Subcutaneous adipose tissue (tissue), 4 donors: ENCODE results near the gene INSM1. TPM values are rescaled to one million over a fixed set of nuclear protein-coding genes. Genes with fewer than 3 reads are reported as not detected.

Experiments
- CTCF ChIP-seq: fragments of 450-650 bp; IDR thresholded peaks from one replicate; pipeline ENCODE4 v1.5.1; 2016; ENCODE audit warnings: low read depth, mild to moderate bottlenecking, control low read depth, antibody characterized with exemption, moderate library complexity
- total RNA-seq, 4 donors: library from RNA; depleted of rRNA; stranded (reverse); fragments of >200 nt; gene quantifications; one replicate each; pipeline ENCODE4 v1.1.0, GENCODE V29; 2016

The INSM1 gene
- total RNA-seq, 4 donors from 2014 or later: 0.17 TPM; not detected in 3

DNA sequence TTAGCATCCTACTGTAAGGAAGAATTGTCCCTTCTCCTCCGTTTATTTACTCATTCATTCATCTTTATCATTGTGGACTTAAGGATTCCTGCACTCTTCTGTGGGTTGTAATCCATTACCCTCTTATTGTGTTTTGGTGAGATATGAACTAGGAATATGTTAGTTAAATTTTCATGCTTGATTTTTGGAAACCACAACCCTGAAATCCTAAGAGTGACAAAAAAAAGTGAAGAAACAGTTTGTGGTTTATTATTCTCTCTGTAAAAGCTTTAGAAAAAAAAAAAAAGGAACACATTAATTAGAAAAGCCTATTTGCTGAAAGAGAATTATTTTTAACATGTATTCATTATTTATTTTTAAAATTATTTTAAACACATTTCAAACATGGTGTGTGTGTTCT is 36.7 kb upstream of the INSM1 start:
- no peak for TF ChIP-seq CTCF

GRCh38 chr20:20331817-20332216 is 36.1 kb upstream of the INSM1 start:
- TF ChIP-seq CTCF: no peak

- TF ChIP-seq CTCF: no peak
Measured at GRCh38 chr20:20333866-20334265, 34.0 kb upstream of the INSM1 start.

GRCh38 chr20:20334489-20334888 is 33.4 kb upstream of the INSM1 start:
- no peak for TF ChIP-seq CTCF

DNA sequence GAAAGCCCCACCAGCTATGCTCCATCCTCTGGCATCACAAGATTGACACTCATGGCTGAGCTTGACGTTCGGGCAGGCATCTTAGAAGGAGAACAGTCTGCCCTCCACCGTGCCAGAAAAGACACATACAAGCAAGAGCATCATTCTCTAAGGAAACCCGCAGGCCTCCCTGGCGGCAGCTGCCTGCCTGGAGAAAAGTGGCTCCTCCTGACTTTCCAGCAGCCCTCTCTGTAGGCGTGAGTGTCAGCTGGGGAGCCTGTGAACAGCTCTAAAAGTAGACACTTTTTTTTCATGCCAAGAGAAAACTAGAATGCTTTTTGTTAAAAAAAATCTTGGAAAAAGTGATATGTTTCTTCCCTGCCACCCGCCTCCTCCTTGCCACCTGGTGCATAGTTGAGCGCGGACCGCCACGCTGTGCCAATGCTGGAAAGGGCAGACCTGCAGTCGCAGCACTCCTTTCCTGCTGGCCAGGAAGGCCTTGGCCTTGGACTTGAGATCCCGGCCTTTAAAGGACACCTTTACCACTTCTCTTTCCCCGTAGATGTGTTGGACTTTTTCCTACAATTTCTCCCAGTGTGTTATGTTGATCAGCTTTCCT is 29.7 kb upstream of the INSM1 start:
- no peak for TF ChIP-seq CTCF

DNA sequence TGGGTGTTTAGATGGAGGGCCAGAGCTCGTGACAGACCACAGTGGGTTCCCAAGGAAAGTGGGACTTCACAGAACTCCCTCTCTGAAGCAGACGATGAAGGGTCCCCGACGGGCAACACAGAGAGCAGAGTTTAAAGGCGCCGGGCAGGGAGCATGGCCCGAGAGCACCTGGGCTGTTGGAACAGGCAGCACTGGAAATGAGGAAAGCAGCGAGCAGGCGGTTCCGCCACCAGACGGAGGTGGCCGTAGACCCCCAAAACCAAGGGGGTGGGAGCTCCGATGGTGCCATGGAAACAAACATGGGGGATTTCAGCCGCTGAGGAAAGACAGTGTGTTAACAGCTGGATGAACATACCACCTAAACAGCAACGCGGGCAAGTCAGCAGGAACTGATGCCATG is 27.5 kb upstream of the INSM1 start:
- TF ChIP-seq CTCF: no peak

GRCh38 chr20:20341371-20341770 is 26.5 kb upstream of the INSM1 start:
- no peak for TF ChIP-seq CTCF

GRCh38 chr20:20342066-20342465 is 25.8 kb upstream of the INSM1 start:
- TF ChIP-seq CTCF: no peak
